GM19099 (cell line): ENCODE measurements around the gene GET3.

ENCODE experiments used
- POLR2A ChIP-seq: IDR thresholded peaks from 3 replicates; pipeline ENCODE4 v1.6.1; 2011; ENCODE audit warnings: low read depth; ENCODE audit not compliant: insufficient read length; ENCODE audit errors: extremely low read depth

Gene GET3

DNA sequence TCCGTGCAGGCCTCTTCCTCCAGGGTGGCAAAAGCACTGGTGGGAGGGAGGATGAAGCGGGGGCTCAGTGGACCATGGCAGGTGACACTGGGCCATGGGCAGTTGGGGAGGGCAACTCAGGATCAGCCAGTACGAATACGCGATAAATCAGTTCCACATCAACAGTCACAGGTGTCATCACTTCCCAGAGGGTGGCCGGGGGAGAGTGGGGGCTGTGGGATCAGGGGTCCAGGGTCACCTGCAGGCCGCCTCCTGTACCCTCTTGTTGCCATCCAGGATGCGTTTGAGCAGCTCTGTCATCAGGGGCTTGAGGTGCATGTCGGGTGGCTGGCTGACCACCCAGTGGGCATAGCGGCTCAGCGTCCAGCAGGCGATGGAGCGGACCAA lies 31.0 kb upstream of the GET3 start:
- TF ChIP-seq POLR2A = no peak

DNA sequence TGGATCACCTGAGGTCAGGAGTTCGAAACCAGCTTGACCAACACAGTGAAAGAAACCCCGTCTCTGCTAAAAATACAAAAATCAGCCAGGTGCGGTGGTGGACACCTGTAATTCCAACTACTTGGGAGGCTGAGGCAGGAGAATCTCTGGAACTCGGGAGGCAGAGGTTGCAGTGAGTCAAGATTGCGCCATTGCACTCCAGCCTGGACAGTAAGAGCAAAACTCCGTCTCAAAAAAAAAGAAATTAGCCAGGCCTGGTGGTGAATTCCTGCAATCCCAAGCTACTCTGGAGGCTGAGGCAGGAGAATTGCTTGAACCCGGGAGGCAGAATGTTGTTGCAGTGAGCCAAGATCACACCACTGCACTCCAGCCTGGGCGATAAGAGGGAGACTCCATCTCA lies 28.7 kb upstream of the GET3 start:
- TF ChIP-seq POLR2A = no peak

GRCh38 chr19:12711187-12711586 lies 26.1 kb upstream of the GET3 start:
- no peak for TF ChIP-seq POLR2A

GRCh38 chr19:12715102-12715501 lies 22.2 kb upstream of the GET3 start:
- no peak for TF ChIP-seq POLR2A

DNA sequence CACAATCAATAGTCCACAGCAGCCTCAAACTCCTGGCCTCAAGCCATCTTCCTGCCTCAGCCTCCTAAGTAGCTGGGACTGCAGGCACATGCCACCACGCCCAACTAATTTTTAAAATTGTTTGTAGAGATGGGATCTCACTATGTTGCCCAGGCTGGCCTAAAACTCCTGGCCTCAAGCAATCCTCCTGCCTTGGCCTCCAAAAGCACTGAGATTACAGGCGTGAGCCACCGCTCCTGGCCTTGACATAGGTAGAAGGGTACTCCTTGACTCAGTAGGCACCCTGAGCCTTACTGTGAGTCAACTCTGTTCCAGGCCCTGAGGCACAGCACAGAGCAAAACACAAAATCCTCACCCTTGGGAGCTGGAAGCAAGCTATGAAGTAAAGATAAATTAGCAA lies 21.4 kb upstream of the GET3 start:
- TF ChIP-seq POLR2A = no peak

- no peak for TF ChIP-seq POLR2A
These were observed 17.0 kb upstream of the GET3 start for GRCh38 chr19:12720296-12720695.

GRCh38 chr19:12720851-12721655 lies 16.2 kb upstream of the GET3 start:
- no peak for TF ChIP-seq POLR2A

DNA sequence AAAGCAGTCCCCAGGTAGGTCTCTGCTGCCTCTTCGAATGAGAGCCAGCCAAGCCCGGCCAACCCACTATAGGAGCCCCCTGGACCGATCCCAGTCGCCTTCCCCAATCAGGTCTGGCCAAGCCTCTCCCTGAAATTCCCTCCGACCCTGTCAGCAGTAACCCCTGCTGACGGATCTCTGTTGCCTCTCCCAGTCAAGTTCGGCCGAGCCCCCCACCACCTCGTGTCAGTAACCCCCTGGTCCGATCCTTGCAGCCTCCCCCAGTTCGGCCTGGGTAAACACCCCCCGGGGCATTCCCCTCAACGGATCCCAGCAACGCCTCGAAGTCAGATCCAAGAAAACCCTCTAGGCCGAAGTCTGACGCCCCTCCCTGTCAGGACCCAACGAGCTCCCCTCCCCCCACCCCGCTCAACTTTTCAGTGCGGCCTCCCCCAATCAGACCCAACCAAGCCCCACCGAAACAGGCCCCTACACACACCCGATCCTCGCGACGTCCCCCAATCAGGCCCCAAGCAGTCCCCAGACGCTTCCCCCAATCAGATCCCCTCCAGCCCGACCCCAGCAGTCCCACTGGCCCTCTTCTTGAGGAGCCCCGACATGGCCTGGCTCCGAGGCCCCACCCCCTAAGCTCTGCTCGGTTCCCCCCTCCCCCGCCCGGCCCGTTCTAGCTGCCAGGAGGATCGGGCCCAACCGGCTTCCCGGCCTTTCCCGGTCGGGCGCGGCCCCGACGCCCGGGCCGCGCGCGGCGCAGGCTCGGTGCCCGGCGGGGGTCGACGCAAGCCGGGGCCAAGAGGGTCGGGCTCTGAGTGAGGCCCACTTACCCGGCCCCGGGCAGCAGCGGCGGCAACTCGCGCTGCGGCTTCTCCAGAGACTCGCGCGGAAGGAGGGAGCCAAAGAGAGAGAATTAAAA lies 15.4 kb upstream of the GET3 start:
- no peak for TF ChIP-seq POLR2A

- TF ChIP-seq POLR2A = peak; percentile 56
These were observed 14.5 kb upstream of the GET3 start for GRCh38 chr19:12722566-12723380.

- TF ChIP-seq POLR2A = no peak
These were observed 14.0 kb upstream of the GET3 start for GRCh38 chr19:12723381-12723640.

GRCh38 chr19:12723641-12724426 lies 13.5 kb upstream of the GET3 start, which contains the start of gene TNPO2:
Gene TNPO2, minus strand, starts transcription at chr19:12723932. Its CDS starts 2,955 bp downstream, at chr19:12720977.
- TF ChIP-seq POLR2A = peak; percentile 70

GRCh38 chr19:12726988-12727316 lies 10.3 kb upstream of the GET3 start:
- TF ChIP-seq POLR2A = no peak

DNA sequence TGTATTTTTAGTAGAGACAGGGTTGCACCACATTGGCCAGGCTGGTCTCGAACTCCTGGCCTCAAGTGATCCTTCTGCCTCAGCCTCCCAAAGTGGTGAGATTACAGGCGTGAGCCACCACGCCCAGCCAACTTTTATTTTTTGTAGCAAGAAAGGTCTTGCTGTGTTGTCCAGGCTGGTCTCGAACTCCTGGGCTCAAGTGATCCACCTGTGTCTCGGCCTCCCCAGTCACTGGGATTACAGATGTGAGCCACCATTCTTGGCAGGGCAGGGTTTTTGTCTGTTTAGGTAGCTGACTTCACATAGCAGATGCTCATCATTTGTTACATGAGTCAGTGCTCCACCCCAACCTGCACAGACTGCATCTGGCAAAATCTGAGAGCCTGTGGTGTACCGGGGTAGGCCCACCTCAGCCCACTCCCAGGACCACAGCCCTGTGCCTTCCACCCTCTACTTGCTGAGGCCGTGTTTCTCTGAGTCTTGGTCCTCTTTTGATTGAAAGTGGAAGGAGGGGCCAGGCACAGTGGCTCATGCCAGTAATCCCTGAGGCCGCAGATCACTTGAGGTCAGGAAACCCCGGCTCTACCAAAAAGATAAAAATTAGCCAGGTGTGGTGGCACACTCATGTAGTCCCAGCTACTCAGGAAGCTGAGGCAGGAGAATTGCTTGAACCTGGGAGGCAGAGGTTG lies 9.4 kb upstream of the GET3 start:
- TF ChIP-seq POLR2A = no peak

- no peak for TF ChIP-seq POLR2A
These were observed 7.2 kb upstream of the GET3 start for GRCh38 chr19:12730064-12730463.
